Liver (tissue), 3 donors: ENCODE data around the gene TXNDC11.

ENCODE experiments used
- ATF3 ChIP-seq: IDR thresholded peaks from 2 replicates; pipeline ENCODE4 v1.6.1; 2016; ENCODE audit warnings: antibody characterized with exemption
- EGR1 ChIP-seq, 2 donors: IDR thresholded peaks; 2 replicates each; pipeline ENCODE4 v1.6.1; 2016 to 2018; ENCODE audit warnings: antibody characterized with exemption in 2 of 2, low read depth in 2 of 2
- FOXA1 ChIP-seq: IDR thresholded peaks from 2 replicates; pipeline ENCODE4 v1.6.1; 2016; ENCODE audit warnings: antibody characterized with exemption
- FOXA2 ChIP-seq: IDR thresholded peaks from 2 replicates; pipeline ENCODE4 v1.6.1; 2016; ENCODE audit warnings: antibody characterized with exemption
- GABPA ChIP-seq, 2 donors: IDR thresholded peaks in 1 of 2; conservative IDR thresholded peaks in 1 of 2; 2 replicates each; pipeline ENCODE4 v1.6.1; 2016; ENCODE audit warnings: antibody characterized with exemption in 2 of 2, mild to moderate bottlenecking in 1 of 2, moderate library complexity in 1 of 2
- MAX ChIP-seq: IDR thresholded peaks from 2 replicates; pipeline ENCODE4 v1.6.1; 2016; ENCODE audit warnings: antibody characterized with exemption
- RAD21 ChIP-seq, 2 donors: IDR thresholded peaks; 2 replicates each; pipeline ENCODE4 v1.6.1; 2016; ENCODE audit warnings: antibody characterized with exemption in 2 of 2, mild to moderate bottlenecking in 2 of 2
- TAF1 ChIP-seq: conservative IDR thresholded peaks from 2 replicates; pipeline ENCODE4 v1.6.1; 2016; ENCODE audit warnings: antibody characterized with exemption, mild to moderate bottlenecking
- YY1 ChIP-seq: IDR thresholded peaks from 2 replicates; pipeline ENCODE4 v1.6.1; 2016; ENCODE audit warnings: antibody characterized with exemption, mild to moderate bottlenecking
- ZBTB33 ChIP-seq: IDR thresholded peaks from 2 replicates; pipeline ENCODE4 v1.6.1; 2016; ENCODE audit warnings: antibody characterized with exemption
- TF ChIP-seq, protein P1 (sequence below): fragments of 150-350 bp; IDR thresholded peaks from 2 replicates; pipeline ENCODE4 v1.5.1; 2017; ENCODE audit warnings: improper control_type of control experiment, low read depth, low read length; ENCODE audit not compliant: missing input control
- donor health status: healthy.
- donor health status: healthy.

DNA sequence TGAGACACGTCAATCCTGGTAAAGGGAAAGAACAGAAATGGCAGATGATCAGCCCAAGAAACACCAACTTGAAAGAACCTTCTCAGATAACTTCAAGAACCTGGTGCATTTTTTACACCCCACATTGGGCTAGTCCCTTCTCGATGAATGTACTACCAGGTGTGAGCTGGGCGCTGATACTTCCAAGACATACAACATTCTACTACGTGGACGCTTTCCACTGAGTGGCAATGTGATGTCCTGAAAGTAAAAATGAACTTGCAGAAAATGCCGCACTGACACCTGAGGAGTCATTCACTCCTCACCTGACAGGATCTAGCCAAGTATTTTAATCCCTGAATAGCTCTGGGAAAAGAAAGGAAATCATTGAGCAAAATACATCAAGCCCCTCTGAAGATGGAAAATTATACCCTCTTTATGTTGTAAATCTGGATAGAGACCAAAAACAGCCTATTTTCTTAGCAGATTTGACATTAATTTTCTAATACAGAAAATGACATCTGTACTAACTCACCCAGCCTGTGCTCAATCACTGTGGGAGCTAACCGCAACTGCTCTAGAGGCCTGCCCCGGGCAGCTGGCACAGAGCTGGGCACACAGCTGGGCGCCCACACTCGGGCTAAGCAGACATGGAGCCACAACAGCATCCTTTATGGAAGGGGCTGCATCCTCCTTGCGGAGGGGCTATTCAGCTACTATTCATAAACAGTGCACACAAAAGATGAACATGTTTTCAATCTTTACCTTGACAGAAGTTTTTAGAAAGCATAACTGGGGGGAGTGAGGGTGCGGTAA is 58.2 kb downstream of the TXNDC11 start:
- TF ChIP-seq, protein P1, sequence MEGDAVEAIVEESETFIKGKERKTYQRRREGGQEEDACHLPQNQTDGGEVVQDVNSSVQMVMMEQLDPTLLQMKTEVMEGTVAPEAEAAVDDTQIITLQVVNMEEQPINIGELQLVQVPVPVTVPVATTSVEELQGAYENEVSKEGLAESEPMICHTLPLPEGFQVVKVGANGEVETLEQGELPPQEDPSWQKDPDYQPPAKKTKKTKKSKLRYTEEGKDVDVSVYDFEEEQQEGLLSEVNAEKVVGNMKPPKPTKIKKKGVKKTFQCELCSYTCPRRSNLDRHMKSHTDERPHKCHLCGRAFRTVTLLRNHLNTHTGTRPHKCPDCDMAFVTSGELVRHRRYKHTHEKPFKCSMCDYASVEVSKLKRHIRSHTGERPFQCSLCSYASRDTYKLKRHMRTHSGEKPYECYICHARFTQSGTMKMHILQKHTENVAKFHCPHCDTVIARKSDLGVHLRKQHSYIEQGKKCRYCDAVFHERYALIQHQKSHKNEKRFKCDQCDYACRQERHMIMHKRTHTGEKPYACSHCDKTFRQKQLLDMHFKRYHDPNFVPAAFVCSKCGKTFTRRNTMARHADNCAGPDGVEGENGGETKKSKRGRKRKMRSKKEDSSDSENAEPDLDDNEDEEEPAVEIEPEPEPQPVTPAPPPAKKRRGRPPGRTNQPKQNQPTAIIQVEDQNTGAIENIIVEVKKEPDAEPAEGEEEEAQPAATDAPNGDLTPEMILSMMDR = no peak
- no peak for TF ChIP-seq RAD21 (IDR thresholded peaks at IDR 0.05)
- TF ChIP-seq TAF1 = no peak
- TF ChIP-seq YY1 = no peak
- TF ChIP-seq FOXA1 = no peak
- no peak for TF ChIP-seq FOXA2
- no peak for TF ChIP-seq MAX
- no peak for TF ChIP-seq ZBTB33
- no peak for TF ChIP-seq EGR1 (IDR thresholded peaks at IDR 0.05; ENCODE audit: low read depth in 2 of 2)
- TF ChIP-seq GABPA (IDR thresholded peaks at IDR 0.05 in 1 of 2, conservative IDR thresholded peaks at IDR 0.05 in 1 of 2) = no peak
- no peak for TF ChIP-seq ATF3
